ENCODE results near the gene SPTBN5.

SPTBN5 gene

DNA sequence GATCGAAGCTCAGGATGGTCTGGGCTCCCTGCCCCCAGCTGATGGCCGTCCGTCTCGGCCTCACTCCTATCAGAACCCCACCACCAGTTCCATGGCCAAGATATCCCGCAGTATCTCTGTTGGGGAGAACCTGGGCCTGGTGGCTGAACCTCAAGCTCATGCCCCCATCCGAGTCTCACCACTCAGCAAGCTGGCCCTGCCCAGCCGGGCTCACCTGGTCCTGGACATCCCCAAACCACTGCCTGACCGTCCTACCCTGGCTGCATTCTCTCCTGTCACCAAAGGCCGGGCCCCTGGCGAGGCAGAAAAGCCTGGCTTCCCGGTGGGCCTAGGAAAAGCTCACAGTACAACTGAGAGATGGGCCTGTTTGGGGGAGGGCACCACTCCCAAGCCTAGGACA is 70.4 kb downstream of the SPTBN5 start:
- no peak for DNase-seq (ENCODE audit: low spot score)

- no peak for DNase-seq (ENCODE audit: low spot score)
Observed at GRCh38 chr15:41822957-41823356, 70.9 kb downstream of the SPTBN5 start.

DNA sequence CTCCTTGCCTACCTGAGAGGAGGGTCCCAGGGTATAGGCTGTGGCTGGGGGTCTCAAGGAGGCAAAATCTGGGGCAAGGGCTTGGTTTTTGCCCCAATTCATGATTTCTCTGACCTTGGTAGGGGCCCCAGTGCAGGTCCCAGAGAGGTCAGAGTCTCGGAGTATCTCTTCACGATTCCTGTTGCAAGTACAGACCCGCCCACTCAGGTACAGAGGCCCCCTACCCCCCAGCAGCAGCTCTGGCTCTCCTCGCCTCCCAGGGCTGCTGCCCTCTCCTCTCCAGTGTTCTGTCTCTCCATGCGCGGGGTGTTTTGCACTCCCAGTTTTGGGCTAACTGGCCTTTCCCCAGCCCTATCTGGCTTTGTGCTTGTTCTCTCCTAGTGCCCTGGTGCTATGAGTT is 71.4 kb downstream of the SPTBN5 start:
- DNase-seq (ENCODE audit: low spot score), result no peak

- DNase-seq (ENCODE audit: low spot score), result no peak
Observed at GRCh38 chr15:41821831-41822230, 72.0 kb downstream of the SPTBN5 start.

- DNase-seq (ENCODE audit: low spot score), result no peak
Observed at GRCh38 chr15:41820791-41821423, 72.9 kb downstream of the SPTBN5 start.

DNA sequence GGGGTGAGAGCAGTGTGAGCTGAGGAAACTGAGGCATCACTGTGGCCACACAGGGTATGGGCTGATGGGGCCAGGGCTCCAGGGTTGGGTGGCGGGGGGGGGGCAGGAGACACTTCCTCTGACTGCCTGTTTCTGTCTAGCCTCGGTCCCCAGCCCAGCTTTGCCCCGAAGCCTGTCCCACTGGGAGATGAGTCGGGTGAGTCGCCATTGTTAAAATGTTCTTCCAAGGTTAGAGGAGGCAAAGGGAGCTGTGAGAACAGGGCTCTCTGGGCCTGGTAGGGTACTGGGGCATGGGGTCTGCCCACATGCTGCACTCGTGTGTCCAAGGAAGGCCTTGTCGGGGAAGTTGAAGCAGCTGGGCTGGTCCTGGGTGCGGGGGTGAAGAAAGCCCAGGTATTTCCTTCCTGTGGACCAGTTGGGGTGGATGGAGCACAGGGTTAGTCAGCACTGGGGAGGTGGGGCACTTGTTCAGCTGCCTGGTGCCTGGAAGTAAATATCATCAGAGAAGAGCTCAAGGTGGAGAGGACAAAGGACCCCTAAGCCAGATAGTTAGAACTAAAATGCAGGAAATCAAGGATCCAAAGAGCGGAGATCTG is 74.3 kb downstream of the SPTBN5 start:
- DNase-seq (ENCODE audit: low spot score), result no peak

DNA sequence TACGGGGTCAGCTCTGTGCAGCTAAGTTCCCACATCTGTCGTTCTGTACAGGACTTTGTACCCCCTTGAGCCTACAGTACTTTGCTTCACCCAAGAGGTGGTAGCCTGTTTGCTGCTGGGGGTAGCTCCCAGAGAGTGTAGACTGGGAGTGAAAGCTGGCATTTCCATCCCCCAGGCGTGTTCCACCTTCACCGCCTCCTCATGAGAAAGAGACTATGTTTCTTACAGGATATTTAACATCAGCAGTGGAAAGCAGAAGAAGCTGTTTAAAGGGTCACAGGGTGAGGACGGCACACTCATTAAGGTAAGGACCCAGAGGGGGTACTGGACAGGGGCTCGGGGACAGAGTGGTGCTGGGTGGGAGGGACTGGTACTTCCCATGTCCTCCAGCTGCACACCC is 76.1 kb downstream of the SPTBN5 start:
- DNase-seq (ENCODE audit: low spot score), result no peak

- DNase-seq (ENCODE audit: low spot score), result no peak
Observed at GRCh38 chr15:41817327-41817726, 76.5 kb downstream of the SPTBN5 start.

GRCh38 chr15:41816788-41817187 is 77.1 kb downstream of the SPTBN5 start:
- DNase-seq (ENCODE audit: low spot score), result no peak

DNA sequence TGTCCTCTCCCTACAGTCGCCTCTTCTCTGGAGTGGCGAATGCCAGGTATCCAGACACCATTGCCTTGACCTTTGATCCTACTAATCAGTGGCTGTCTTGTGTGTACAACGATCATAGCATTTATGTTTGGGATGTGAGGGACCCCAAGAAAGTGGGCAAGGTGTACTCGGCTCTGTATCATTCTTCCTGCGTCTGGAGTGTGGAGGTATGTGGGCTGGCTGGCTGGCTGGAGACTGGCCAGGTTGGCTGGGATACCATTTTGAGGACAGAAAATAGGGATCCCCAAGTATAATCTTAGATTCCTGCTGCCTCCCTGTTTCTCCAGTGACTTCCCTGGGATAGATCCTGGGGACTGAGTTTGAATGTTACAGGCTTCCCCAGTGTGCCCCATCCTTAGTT is 79.3 kb downstream of the SPTBN5 start:
- DNase-seq (ENCODE audit: low spot score), result no peak

DNA sequence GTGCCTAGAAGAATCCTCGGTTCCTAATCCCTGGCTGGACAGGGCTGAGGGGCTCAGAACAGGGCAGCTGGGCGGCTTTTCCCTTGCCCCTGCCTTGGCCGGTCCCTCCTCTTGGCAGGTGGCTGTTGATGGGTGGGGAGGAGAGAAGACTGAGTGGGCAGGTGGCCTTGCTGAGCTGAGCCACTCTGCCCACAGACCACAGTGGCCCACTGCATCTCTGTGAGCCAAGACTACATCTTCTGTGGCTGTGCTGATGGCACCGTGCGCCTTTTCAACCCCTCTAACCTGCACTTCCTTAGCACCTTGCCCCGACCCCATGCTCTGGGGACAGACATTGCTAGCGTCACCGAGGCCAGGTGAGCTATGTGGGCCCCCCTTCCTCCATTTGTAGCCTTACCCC is 80.4 kb downstream of the SPTBN5 start:
- DNase-seq (ENCODE audit: low spot score), result no peak

DNA sequence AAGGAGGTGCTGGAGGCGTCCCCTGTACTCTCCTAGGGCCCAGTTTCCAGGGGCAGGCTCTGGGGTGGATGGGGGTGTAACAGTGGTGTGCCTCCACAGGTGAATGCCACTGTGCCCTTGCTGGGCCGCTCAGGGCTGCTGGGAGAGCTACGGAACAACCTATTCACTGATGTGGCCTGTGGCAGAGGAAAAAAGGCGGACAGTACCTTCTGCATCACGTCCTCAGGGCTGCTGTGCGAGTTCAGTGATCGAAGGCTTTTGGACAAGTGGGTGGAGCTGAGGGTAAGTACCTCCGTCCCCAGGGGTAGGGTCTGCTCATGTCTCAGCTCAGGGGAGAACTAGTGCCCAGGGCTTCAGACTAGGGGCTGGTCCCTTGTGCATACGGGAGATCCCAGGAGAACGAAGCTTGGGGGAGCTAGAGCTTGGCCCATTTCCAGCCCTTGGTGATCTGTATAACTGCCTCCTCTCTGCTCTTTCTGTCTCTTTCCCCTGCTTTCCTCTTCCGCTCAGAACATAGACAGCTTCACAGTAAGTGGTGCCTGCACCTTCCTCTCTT is 81.0 kb downstream of the SPTBN5 start:
- no peak for DNase-seq (ENCODE audit: low spot score)

GRCh38 chr15:41811432-41812195 is 82.2 kb downstream of the SPTBN5 start:
- peak; percentile 79 for DNase-seq (ENCODE audit: low spot score)

- no peak for DNase-seq (ENCODE audit: low spot score)
Observed at GRCh38 chr15:41810651-41811431, 83.0 kb downstream of the SPTBN5 start.

GRCh38 chr15:41809526-41810220 is 84.2 kb downstream of the SPTBN5 start:
- no peak for DNase-seq (ENCODE audit: low spot score)

DNA sequence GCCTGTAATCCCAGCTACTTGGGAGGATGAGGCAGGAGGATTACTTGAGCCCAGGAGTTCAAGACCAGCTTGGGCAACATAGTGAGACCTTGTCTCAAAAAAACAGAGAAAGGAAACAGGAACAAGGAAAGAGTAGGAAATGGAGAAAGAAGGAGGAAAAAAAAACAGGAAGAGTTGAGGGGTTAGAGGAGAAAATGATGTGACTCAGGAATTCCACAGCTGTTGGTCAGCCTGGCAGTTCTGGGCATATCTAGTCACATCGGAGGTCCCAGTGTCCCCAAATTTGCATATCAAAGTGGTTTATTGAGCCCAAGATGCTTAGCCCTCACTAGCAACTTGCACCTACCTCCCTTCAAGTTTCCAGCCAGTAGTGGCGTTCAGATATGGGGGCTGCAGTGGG is 84.7 kb downstream of the SPTBN5 start:
- no peak for DNase-seq (ENCODE audit: low spot score)

GRCh38 chr15:41806291-41807181 is 87.3 kb downstream of the SPTBN5 start:
- DNase-seq (ENCODE audit: low spot score), result no peak

GRCh38 chr15:41805711-41806110 is 88.1 kb downstream of the SPTBN5 start:
- no peak for DNase-seq (ENCODE audit: low spot score)

DNA sequence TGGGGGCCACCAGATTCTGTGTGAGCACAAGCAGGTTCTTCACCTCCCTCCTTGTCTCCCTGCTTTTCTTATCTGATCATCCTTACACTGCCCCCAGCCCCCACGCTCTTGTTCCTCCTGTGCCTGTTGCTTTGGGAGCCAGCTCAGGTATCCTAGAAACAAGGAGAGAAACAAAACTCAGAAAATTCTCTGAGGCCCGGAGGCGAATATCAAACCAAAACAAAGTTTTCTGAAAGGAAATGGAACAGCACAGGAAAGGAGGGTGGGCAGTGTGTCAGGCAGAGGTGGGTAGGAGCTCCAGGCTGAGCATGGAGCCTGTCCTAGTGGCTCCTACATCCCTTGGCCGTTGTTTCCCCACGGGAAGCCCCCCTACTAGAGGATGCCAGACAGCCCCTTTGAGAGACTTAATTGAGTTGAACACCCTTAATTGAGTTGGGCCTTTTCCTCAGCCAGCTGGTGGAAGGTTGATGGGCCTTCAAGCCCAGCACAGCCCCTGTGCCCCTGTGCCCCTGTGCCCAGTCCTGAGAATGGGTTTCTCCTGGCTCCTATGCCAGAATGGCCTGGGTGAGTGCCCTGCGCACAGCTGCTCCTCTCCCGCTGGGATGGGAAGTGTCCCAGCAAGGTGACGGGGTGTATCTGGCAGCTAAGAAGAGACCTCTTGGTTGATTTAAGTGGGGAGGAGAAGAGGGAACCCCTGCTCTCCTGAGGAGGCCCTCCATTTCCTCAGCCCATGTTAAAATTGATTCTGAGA is 88.8 kb downstream of the SPTBN5 start:
- DNase-seq (ENCODE audit: low spot score), result no peak

- DNase-seq (ENCODE audit: low spot score), result no peak
Observed at GRCh38 chr15:41804361-41804760, 89.5 kb downstream of the SPTBN5 start.
